ENCODE measurements around the gene NINJ1.

NINJ1 gene

GRCh38 chr9:93169444-93169843 lies 35.4 kb upstream of the NINJ1 start:
- peaks cover 40% of the 10 kb centered on the region for H3K27me3 Mint-ChIP-seq
- no peak for DNase-seq
- peaks cover 5% of the 10 kb centered on the region for H3K4me1 Mint-ChIP-seq
- no peak overlapping the region for H3K27ac Mint-ChIP-seq
- H3K36me3 Mint-ChIP-seq: no peaks in the 10 kb centered on the region
- CTCF ChIA-PET: interaction anchor here (0.9 kb wide), 2 partner anchors 11 to 133 kb away, joined by 3 to 4 read pairs; no protein-coding TSS in a partner anchor
- no peaks in the 10 kb centered on the region for H3K9me3 Mint-ChIP-seq
- no peak overlapping the region for H3K4me3 Mint-ChIP-seq

GRCh38 chr9:93168581-93168980 lies 34.5 kb upstream of the NINJ1 start:
- no peak for DNase-seq
- no peak overlapping the region for H3K27ac Mint-ChIP-seq
- H3K36me3 Mint-ChIP-seq: no peaks in the 10 kb centered on the region
- no peaks in the 10 kb centered on the region for H3K9me3 Mint-ChIP-seq
- no peak overlapping the region for H3K4me3 Mint-ChIP-seq
- peaks cover under 1% of the 10 kb centered on the region for H3K4me1 Mint-ChIP-seq
- CTCF ChIA-PET: no interaction called here
- H3K27me3 Mint-ChIP-seq: peaks cover 37% of the 10 kb centered on the region

- no peaks in the 10 kb centered on the region for H3K4me1 Mint-ChIP-seq
Measured at GRCh38 chr9:93167838-93168237, 33.8 kb upstream of the NINJ1 start.

DNA sequence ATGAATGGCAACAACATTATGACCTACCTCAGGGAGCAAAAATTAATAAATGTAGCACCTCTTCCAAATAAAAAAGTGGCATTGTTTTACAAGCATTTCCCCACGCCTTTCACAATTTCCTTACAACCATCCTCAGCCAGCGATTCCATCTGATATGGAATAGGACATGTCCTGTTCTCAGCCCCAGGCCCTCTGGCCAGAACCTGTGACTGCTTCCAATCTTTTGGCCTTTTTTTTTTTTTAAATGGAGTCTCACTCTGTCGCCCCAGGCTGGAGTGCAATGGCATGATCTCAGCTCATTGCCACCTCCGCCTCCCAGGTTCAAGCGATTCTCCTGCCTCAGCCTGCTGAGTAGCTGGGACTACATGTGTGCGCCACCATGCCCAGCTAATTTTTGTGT lies 33.1 kb upstream of the NINJ1 start:
- Mint-ChIP-seq H3K36me3 (no peaks in the 10 kb centered on the region), H3K4me1 (no peaks in the 10 kb centered on the region), H3K27me3 (peaks cover 27% of the 10 kb centered on the region), H3K9me3 (no peaks in the 10 kb centered on the region), H3K4me3 (no peak overlapping the region), H3K27ac (no peak overlapping the region)
- no peak for DNase-seq
- CTCF ChIA-PET: no interaction called here

More at GRCh38 chr9:93167838-93168237, 33.8 kb upstream of the NINJ1 start:
- H3K27me3 Mint-ChIP-seq: peaks cover 30% of the 10 kb centered on the region
- CTCF ChIA-PET: no interaction called here
- no peak for DNase-seq
- no peak overlapping the region for H3K4me3 Mint-ChIP-seq
- no peak overlapping the region for H3K27ac Mint-ChIP-seq
- H3K9me3 Mint-ChIP-seq: no peaks in the 10 kb centered on the region
- H3K36me3 Mint-ChIP-seq: no peaks in the 10 kb centered on the region

DNA sequence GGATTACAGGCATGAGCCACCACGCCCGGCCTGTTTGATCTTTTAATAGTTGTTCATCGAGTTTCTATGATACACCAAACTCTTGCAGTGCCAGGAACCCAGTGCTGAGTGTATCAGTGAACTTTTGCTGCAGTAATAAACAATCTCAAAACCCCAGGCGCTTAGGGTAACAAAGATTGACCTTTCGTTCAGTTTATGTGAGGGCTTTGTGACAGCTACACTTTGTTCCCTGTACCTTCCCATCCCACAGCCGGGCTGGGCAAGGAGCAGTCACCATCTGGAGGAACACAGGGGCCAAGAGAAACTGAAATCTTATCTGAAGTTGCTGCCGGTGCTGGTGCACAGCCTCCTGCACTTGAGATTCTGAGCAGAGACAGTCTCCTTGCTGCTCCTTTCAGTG lies 32.6 kb upstream of the NINJ1 start:
- DNase-seq: no peak
- CTCF ChIA-PET: no interaction called here
- Mint-ChIP-seq H3K27me3 (peaks cover 27% of the 10 kb centered on the region), H3K4me3 (no peak overlapping the region), H3K36me3 (no peaks in the 10 kb centered on the region), H3K4me1 (no peaks in the 10 kb centered on the region), H3K9me3 (no peaks in the 10 kb centered on the region), H3K27ac (no peak overlapping the region)

DNA sequence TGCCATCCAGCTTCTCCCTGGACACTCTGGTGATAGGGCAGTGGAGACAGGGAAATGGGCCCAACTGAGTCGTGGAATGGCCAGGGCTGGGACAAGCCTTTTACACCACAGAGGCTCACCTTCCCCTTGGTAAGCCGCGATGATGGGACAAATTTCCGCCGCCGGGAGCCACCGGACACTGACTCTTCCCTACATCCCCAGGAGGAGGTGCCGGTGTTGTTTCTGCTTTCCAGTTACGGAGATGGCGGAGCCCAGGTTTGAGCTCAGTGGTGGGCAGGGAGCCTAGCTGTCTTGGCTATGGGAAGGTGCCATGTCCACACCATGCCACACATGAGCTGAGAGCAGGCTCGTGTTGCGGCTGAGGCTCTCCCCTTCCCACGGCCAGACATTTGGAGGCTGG lies 30.0 kb upstream of the NINJ1 start:
- Mint-ChIP-seq H3K27me3 (peaks cover 25% of the 10 kb centered on the region), H3K4me3 (no peak overlapping the region), H3K27ac (no peak overlapping the region), H3K9me3 (no peaks in the 10 kb centered on the region), H3K4me1 (peaks cover 7% of the 10 kb centered on the region), H3K36me3 (no peaks in the 10 kb centered on the region)
- CTCF ChIA-PET: no interaction called here
- no peak for DNase-seq

DNA sequence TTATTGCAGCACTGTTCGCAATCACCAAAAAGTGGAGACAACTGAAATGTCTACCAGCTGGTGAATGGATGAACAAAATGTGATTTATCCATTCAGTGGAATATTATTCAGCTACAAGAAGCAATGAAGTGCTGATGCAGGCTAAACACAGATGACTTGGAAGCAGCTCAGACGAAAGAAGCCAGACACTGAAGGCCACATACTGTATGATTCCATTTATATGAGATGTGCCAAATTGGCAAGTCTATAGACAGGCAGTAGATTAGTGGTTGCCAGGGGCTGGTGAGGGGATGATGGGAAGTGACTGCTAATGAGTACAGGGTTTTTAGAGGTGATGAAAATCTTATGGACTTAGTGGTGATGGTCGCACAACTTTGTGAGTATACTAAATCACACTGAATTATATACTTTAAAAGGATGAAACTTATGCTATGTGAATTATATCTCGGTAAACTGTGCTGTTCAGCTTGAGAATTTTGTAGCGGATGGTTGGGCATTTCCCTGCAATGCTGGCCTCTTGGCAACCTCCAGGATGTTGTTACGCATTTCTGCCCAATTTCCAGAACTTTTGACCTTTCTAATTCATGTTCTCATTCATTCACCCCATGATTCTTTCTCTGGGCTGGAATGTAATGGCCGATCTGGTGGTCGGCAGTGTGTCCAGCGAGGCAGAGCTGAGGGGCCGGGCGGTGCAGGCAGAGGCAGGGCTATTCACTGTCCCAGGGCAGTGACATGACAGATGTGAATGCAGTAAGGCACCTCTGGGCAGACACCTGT lies 27.9 kb upstream of the NINJ1 start:
- no peak for DNase-seq
- Mint-ChIP-seq H3K27ac (no peak overlapping the region), H3K36me3 (no peaks in the 10 kb centered on the region), H3K9me3 (no peaks in the 10 kb centered on the region), H3K4me3 (no peak overlapping the region), H3K27me3 (peaks cover 8% of the 10 kb centered on the region), H3K4me1 (peaks cover 7% of the 10 kb centered on the region)
- CTCF ChIA-PET: interaction anchor here (0.7 to 2.3 kb wide), 7 partner anchors 13 to 404 kb away, joined by 3 to 15 read pairs (median 3); partner anchors contain the start of gene NINJ1

GRCh38 chr9:93159601-93160471 lies 25.8 kb upstream of the NINJ1 start:
- Mint-ChIP-seq H3K36me3 (no peaks in the 10 kb centered on the region), H3K27ac (no peak overlapping the region), H3K4me3 (no peak overlapping the region), H3K9me3 (no peaks in the 10 kb centered on the region), H3K27me3 (peaks cover 5% of the 10 kb centered on the region), H3K4me1 (peaks cover 22% of the 10 kb centered on the region)
- DNase-seq: peak; percentile 78
- CTCF ChIA-PET: interaction anchor here (1.1 to 2.3 kb wide), 5 partner anchors 15 to 143 kb away, joined by 3 to 15 read pairs (median 5); no protein-coding TSS in a partner anchor

DNA sequence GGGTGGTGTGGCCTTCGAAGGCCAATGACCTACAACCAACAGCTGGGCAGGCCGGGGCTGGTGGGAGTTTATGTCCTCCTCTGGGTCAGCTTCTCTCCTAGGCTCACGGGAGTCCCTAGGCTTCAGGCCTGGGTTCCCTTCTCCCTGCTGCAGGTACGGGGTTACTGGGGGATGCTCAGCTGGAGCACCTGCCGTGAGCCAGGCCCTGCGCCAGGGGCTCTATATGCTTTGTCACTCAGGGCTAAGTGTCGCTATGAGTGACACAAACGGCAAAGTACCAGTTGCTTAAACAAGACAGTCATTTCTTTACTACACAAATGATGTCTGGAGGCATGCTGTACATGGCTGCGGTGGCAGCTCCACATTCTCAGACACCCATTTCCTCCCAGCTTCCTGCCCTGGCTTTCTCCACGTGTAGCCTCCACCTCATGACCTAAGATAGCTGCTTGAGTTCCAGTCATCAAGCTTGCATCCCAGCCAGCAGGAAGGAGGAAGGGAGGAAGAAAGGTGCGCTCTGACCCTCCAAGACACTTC lies 22.5 kb upstream of the NINJ1 start:
- H3K27ac Mint-ChIP-seq: peak overlapping the region; percentile 42
- peak; percentile 47 for DNase-seq
- H3K4me3 Mint-ChIP-seq: no peak overlapping the region
- no peaks in the 10 kb centered on the region for H3K36me3 Mint-ChIP-seq
- H3K9me3 Mint-ChIP-seq: no peaks in the 10 kb centered on the region
- H3K27me3 Mint-ChIP-seq: peaks cover 5% of the 10 kb centered on the region
- H3K4me1 Mint-ChIP-seq: peaks cover 22% of the 10 kb centered on the region
- CTCF ChIA-PET: interaction anchor here (1.0 to 1.4 kb wide), 3 partner anchors 48 to 410 kb away, joined by 4 to 6 read pairs (median 4); no protein-coding TSS in a partner anchor

DNA sequence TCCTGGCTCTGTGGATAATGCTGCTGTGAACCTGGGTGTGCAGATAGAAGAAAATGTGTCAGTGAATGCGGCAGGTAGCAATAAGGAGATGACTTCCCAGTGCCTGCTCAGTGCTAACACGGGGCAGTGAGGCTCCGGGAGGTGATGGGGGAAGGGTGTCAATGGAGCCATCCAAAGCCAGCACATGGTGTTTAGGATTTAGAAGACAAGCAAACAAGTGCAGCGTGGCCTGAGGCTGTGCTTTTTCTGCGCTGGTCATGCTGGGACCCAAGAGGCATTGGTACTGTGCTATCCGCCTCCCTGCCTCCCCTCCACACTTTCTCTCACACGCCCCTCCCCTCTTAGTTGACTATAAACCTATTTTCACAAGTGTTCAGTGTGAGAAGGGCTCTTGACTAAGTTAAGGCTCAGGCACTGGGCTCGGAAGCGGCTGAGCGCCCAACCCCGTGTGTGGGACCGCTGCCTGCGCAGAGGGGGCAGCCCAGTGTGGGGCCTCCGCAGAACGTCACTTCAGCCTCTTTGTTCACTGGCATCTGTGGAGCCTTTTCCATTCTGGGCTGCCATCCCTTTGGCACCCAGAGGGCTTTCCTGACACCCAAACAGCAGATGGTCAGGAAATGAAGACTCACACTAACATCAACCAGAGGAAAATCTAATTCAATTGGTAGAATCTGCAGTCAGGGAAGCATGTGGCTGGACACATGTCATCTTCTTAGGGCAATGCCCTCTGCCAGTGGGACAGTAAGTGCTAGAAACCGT lies 21.8 kb upstream of the NINJ1 start:
- no peaks in the 10 kb centered on the region for H3K36me3 Mint-ChIP-seq
- H3K27me3 Mint-ChIP-seq: peaks cover 5% of the 10 kb centered on the region
- H3K4me3 Mint-ChIP-seq: no peak overlapping the region
- no peak for DNase-seq
- H3K9me3 Mint-ChIP-seq: no peaks in the 10 kb centered on the region
- H3K27ac Mint-ChIP-seq: peak overlapping the region; percentile 42
- CTCF ChIA-PET: interaction anchor here (1.0 to 2.0 kb wide), 4 partner anchors 48 to 410 kb away, joined by 4 to 10 read pairs (median 5); no protein-coding TSS in a partner anchor
- peaks cover 22% of the 10 kb centered on the region for H3K4me1 Mint-ChIP-seq

DNA sequence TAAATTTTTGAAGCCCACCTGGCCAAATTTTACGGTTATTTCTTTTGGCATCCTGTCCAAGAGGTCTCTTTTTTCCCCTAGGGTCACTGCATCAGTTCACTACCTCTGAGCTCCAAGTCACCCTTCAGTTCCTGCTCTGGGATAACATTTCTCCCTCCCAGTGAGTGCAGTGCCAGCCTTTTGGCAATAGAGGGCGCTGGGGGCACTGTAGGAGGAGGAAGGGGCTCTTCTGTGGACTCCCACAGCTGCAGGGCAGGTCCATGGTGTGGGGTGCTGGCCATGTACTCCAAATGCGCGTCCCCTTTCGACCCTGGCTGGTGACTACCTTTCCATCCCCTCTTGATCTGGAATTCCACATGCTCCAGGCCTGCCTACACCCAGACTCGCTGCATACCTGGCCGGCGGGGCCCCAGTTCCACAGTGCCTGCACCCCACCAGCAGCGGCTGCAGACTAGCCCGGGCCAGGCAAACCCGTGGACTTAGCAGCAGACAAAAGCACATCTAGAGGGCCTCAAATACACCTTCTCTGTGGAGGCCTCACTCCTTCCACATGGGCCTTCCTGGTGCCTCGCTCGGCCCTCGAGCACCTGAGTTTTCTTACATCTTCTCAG lies 20.3 kb upstream of the NINJ1 start:
- no peak overlapping the region for H3K4me3 Mint-ChIP-seq
- no peaks in the 10 kb centered on the region for H3K27me3 Mint-ChIP-seq
- CTCF ChIA-PET: interaction anchor here (0.6 to 2.7 kb wide), 12 partner anchors 9 to 95 kb away, joined by 3 to 12 read pairs (median 4); no protein-coding TSS in a partner anchor
- no peaks in the 10 kb centered on the region for H3K36me3 Mint-ChIP-seq
- DNase-seq: peak; percentile 62
- H3K9me3 Mint-ChIP-seq: peaks cover 1% of the 10 kb centered on the region
- peaks cover 29% of the 10 kb centered on the region for H3K4me1 Mint-ChIP-seq
- no peak overlapping the region for H3K27ac Mint-ChIP-seq

DNA sequence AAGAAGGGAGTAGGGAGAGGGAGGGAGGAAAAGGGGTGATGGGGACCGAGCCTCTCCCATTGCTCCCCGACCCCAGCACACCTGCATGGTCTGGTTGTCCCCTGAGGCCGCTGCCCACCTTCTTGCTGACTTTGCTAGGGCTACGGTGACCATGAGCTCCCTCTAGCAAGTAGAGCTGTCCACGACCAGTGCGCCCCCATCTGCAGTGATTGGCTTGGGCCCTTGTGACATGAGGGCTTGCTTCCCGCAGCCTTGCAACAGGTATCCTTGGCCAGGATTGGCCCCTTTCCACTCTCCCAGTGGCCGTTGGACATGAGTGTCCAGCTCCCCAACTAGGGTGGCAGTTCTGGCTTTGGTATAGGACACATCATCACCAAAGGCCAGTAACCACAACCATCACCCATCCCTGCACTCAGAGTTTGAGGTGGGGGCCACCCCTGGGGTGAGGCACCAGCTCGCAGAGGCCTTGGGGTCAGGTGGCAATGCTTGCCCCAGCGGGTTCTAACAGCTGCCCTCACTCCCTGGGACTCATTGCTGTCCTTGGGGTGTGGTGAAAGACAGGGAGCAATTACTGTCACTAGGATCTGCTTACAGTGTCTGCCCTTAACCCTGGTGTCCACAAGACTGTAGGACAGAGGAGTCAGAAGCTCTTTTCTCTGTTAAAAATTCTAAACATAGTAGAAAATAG lies 17.2 kb upstream of the NINJ1 start:
- DNase-seq: no peak
- peaks cover 21% of the 10 kb centered on the region for H3K9me3 Mint-ChIP-seq
- CTCF ChIA-PET: interaction anchor here (1.8 kb wide), 1 partner anchor 42 kb away, joined by 5 read pairs; no protein-coding TSS in a partner anchor
- peaks cover 12% of the 10 kb centered on the region for H3K36me3 Mint-ChIP-seq
- H3K27ac Mint-ChIP-seq: no peak overlapping the region
- H3K4me3 Mint-ChIP-seq: no peak overlapping the region
- no peaks in the 10 kb centered on the region for H3K27me3 Mint-ChIP-seq
- H3K4me1 Mint-ChIP-seq: peaks cover 46% of the 10 kb centered on the region

DNA sequence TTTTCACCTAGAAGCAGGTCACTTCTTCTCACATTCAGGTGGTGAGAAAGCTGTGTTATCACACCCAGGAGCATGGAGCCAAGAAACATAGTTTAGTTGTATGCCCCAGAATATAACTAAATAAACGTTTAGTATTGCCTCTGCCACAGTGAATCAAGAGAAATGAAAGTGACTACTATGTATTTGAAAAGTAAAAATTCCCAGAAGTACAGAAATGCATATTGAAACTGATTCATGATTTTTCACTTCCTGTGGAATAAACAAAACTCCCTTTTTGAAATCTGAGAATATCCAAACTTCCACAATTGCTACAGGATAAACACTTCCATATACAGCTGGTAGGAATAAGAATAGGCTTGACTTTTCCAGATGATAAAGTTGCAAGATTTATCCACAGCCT lies 15.3 kb upstream of the NINJ1 start:
- no peak for DNase-seq
- CTCF ChIA-PET: no interaction called here
- Mint-ChIP-seq H3K36me3 (peaks cover 16% of the 10 kb centered on the region), H3K27me3 (no peaks in the 10 kb centered on the region), H3K27ac (peak overlapping the region; percentile 85), H3K4me3 (peak overlapping the region; percentile 3), H3K4me1 (peaks cover 51% of the 10 kb centered on the region), H3K9me3 (peaks cover 25% of the 10 kb centered on the region)
